ENCODE measurements around the gene ATN1.
A peak's percentile ranks its signal among the peaks of the same experiment; 100 is the strongest.

Gene ATN1

DNA sequence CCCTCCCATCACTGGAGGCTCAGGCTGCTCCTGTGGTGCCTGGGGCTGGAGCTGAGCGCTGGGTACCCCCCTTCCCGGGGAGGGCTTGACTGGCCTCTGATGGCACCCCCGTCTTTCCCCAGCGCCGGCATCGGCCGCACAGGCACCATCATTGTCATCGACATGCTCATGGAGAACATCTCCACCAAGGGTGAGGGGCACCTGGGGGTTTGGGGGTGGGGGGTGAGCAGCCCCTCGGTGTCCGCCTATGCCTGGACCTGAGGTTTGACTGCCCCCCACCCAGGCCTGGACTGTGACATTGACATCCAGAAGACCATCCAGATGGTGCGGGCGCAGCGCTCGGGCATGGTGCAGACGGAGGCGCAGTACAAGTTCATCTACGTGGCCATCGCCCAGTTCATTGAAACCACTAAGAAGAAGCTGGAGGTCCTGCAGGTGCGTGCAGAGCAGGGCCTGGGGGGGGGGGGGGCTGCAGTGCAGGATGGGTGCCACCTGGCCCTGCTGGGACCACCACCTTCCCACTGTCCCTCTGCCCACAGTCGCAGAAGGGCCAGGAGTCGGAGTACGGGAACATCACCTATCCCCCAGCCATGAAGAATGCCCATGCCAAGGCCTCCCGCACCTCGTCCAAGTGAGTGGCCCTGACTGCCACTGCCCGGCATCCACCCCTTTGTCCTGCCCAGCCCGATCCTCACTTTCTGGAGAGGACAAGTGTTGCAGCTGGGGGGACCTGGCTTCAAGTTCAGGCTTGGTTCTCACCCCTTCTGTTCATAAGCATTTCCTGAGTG, 32.2 kb downstream of the ATN1 start:
- DNase-seq: no peak

- DNase-seq: no peak
Measured at GRCh38 chr12:6960593-6961277, 33.0 kb downstream of the ATN1 start.

GRCh38 chr12:6961278-6961694, 33.5 kb downstream of the ATN1 start:
- peak; percentile 98 for DNase-seq

GRCh38 chr12:6961695-6962284, 34.0 kb downstream of the ATN1 start:
- DNase-seq: no peak

- DNase-seq: no peak
Measured at GRCh38 chr12:6962285-6963015, 34.7 kb downstream of the ATN1 start.

GRCh38 chr12:6963016-6963731, 35.4 kb downstream of the ATN1 start:
- DNase-seq: no peak

- DNase-seq: no peak
Measured at GRCh38 chr12:6963791-6964413, 36.1 kb downstream of the ATN1 start.

DNA sequence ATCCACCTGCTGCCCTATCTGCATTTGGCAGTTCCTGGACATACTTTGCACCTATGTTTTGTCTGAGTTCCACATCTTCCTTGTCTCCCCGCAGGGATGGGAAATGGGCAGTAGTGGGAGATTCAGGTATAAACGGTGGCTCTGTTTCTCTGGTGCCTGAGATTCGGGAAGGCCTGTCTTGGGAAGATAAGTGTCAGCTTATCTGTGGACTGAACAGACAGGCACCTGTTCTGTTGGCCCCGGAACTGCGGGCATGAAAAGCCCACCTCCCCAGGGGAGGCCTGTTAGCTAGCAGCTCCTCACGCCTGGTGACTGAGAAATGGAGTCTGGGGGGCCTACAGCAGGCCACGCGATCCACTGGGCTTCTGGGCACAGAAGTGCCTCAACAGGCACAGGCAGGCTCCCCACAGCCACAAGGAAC, 36.9 kb downstream of the ATN1 start:
- DNase-seq: no peak

DNA sequence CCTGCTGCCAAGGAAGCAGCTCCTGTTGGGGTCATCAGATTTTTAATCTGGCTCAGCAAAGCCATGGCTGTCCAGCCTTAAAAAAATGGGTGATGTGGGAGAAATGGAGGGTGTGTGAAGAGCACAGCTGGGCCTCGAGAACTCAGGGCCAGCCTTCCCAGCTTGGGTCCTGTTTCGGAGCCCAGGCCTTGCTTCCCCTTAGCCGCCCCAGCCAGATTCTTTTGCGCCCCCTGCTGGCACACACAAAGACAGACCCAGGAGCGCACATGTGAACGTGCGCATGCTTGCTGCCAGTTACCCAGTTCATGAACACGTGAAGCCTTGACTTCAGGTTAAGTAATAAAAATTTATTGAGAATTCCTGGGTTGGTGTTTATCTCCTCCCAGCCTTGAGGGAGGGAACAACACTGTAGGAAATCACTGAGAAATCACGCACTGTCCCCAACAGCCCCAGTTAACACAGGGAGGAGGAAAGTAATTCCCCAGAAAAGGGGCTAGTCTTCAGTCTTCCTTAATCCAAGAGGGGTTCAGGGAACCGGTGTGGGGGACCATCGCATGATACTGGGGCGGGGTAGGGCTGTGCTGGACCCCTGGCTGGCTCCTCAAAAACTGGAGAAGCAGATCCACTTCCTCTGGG, 37.4 kb downstream of the ATN1 start:
- peak; percentile 89 for DNase-seq

GRCh38 chr12:6965714-6966113, 38.0 kb downstream of the ATN1 start:
- no peak for DNase-seq

DNA sequence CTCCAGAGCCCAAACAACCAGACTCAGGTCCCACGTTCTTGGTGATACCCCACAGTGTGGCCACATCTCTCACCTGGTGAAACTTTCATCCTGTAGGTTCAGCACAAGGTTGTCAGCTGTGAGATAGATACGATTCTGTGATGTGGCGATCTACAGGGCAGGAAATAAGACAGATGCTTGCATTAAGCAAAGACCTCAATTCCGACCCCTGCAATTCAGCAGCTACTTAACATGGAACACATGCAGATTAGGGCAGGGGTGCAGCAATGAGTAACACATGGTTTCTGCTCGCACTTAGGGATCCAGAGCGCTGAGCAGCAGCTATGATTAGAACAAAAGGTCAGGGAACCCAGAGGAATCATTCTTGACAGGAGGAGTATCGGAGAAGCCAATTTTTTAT, 38.6 kb downstream of the ATN1 start:
- no peak for DNase-seq

GRCh38 chr12:6967651-6968100, 39.9 kb downstream of the ATN1 start:
- no peak for DNase-seq

- DNase-seq: no peak
Measured at GRCh38 chr12:6968426-6968825, 40.7 kb downstream of the ATN1 start.

- DNase-seq: no peak
Measured at GRCh38 chr12:6970096-6970527, 42.4 kb downstream of the ATN1 start.

- DNase-seq: no peak
Measured at GRCh38 chr12:6974180-6974579, 46.4 kb downstream of the ATN1 start.

GRCh38 chr12:6975297-6976032, 47.7 kb downstream of the ATN1 start:
- DNase-seq: no peak

DNA sequence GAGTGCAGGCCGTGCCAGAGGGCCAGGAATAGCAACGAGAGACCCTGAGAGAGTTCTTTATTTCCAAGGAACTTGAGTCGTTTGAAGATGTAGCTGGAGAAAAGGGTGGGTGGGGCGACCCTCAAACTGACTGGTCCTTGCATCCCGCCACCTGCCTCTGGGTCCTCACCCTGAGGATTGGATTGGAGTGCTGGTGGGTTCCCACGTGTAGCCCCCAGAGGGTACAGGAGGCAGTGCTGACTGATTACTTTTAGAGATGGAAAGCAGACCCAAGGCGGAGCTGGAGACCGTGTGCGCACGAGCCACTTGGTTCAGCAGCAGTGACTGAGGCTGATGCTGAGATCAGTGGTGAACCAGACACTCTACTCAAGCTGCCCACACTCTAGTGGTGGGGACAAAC, 49.9 kb downstream of the ATN1 start:
- DNase-seq: no peak

- no peak for DNase-seq
Measured at GRCh38 chr12:6978188-6978587, 50.4 kb downstream of the ATN1 start.

GRCh38 chr12:6978611-6979011, 50.9 kb downstream of the ATN1 start:
- DNase-seq: no peak

GRCh38 chr12:6979021-6979420, 51.3 kb downstream of the ATN1 start:
- no peak for DNase-seq

DNA sequence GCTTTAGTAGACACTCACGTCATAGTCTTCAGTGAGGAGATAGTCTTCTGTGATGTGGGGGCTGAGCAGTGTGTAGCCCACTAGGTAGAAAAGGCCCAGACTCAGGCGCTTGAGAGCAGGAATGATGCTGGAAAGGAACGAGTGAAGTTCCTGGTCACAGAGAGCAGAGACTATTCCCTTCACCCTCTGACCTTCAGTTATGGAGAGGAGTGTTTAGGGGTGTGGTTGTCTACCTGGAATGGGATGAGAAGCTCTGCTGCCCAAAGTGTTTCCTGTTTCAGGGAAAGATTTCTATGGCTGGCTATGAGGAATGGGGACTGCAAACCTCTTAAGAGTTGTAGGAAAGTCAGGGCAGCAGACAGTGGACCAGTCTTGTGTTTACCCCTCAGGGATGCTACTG, 51.7 kb downstream of the ATN1 start:
- no peak for DNase-seq
